Superior temporal gyrus (tissue), 1 donor: ENCODE data around the gene JADE3.

Experiments
- DNase-seq: peaks from one replicate; pipeline ENCODE4 v3.0.0-alpha.2; 2016; ENCODE audit errors: extremely low spot score

Gene JADE3

DNA sequence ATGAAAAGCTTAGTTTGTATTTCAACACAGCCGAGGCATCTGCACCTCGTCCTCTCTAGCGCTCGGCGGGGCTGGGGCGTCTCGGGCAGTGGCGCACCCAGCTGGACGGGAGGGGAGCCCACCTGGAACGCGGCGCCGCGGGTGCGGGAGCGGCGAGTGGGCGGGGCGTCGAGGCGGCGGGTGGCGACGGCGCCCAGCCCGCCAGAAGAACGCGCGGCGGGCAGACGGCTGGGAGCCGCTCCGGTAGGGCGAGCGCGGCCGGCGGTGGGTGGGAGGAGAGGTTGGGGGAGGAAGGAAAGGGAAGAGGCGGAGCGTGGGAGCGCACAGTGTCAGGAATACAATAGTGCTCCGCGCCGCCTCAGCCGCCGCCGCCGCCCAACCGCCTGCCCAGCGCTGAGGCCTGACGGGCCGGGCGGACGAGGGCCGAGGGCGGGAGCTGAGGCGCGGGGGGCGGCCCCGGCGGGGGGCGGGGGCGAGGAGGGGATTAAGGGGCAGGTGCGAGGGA lies at the start of gene JADE3:
Gene JADE3, plus strand, starts transcription at position 324 of the 505 bp plus-strand sequence. CDS start 72,474 bp downstream, outside the sequence.
- DNase-seq, result peak; percentile 19

DNA sequence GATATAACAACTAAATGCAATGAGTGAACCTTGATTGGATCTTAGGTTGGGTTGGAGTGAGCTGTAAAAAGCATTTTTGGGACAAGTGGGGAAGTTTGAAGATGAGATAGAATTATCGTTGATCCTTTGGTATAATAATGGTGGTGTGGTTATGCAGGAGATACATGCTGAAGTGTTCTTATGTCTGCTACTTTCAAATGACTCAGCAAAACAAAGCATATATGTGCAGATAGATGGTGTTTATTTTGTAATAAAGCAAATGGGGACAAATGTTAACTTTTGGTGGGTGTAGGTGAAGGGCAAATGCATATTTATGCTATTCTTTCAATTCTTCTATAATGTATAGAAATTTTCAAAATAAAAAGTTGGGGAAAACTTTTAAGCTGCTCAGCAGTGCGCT lies 49.1 kb upstream of the JADE3 start:
- DNase-seq, result no peak

DNA sequence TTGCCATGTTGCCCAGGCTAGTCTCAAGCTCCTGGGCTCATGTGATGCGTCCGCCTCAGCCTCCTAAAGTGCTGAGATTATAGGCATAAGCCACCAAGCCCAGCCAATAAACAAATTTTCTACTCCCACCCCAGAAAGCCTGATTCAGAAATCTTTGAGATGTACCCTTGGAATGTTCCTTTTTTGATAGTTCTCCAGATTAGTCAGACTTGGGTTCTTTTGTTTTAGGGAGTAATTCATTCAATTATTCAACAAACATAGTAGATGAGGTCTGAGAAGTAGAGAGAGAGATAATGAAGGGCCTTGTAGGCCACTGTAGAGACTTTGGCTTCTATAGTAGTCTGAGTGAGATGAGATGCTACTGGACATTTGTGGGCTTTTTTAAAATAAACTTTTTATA lies 47.6 kb upstream of the JADE3 start:
- no peak for DNase-seq

DNA sequence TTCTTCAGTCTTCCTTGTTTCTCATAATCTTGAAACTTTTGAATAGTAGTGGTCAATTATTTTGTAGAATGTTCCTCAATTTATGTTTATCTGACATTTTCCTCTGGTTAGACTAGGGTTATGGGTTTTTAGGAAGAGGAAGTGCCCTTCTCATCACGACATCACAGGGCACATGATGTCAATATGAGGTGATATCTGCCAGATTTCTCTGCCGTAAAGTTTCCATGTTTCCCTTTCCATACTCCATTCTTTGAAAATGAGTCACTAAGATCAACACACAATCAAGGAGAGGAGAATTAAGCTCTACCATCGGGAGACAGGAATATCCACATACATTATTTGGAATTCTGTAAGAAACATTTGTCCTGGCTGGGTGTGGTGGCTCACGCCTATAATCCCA lies 46.9 kb upstream of the JADE3 start:
- DNase-seq, result no peak

DNA sequence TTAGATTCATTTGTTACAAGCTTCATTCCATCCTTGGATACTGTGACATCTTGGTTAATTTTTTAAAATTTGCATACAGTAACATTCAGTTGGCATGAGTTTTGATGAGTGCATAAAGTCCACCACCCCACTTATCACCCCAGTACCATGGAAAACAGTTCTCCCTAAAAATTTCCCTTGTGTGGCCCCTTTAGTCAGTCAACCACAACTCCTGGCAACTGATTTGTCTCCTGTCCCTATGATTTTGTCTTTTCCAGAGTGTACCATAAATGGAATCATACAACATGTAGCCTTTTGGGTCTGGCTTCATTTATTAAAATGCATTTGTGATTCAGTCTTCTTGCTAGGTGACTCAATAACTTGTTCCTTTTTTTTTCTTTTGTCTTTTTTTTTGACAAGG lies 45.5 kb upstream of the JADE3 start:
- no peak for DNase-seq

DNA sequence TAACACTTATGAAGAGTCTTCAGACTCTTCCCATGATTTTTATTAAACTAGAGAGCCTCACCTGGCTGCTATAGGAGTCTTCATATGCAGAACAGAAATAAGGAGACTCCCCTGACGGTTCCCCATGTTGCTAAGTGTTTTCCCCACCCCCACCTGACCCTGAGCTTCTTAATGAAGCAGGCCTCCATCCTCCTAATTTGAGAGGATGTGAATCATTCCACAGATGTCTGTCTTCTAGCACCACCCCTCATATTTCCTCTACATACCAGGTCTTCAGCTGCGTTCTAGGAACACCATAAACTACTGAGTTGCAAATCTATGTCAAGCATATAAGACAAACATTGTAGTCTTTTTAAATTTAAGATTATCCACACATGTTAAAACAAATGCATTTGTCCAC lies 38.5 kb upstream of the JADE3 start:
- DNase-seq, result no peak

DNA sequence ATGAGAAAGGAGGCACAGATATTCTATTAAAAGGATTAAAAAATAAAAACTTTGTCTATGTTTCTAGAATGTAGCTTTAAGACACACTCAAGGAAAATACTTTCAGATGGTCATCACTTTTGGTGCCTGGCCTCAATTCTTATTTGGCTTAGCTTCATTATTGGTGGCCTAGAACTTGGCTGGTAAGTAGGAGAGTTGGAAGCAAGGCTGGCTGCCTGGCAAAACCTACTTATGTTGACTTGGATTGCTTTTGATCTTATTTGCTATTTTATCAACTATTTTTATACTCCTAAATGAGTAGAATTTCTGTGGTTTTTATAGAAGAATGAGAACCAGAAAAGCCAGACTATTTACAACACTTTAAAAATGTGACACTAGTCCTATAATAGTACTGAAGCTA lies 35.3 kb upstream of the JADE3 start:
- DNase-seq, result peak; percentile 7

DNA sequence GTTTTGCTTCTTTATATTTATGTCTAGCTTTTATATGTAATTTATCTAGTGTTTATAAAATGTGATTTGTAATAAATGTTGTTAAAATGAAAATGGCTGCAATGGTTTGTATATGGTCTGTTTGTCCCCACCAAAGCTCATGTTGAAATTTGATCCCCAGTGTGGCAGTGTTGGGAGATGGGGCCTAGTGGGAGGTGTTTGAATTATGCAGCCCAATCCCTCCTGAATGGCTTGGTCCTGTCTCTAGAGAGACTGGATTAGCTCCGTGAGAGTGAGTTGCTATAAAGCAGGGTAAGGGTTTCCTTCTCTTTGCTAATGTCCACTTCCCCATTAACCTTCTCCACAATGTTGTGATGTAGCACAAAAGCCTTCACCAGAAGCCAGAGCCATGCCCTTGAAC lies 30.0 kb upstream of the JADE3 start:
- DNase-seq, result no peak

DNA sequence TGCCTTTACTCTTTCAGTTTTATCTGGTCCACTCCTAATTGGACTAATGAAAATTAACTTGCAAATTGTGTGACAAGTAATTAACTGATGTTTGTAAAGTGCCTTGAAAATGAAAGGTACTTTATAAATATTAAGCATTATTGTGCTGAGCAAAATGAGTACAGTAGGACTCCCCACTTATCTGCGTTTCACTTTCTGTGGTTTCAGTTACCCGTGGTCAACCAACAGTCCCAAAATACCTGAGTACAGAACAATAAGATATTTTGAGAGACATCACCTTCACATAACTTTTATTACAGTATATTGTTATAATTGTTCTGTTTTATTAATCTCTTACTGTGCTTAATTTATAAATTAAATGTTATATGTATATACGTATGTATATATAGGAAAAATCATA lies 27.4 kb upstream of the JADE3 start:
- DNase-seq, result no peak

DNA sequence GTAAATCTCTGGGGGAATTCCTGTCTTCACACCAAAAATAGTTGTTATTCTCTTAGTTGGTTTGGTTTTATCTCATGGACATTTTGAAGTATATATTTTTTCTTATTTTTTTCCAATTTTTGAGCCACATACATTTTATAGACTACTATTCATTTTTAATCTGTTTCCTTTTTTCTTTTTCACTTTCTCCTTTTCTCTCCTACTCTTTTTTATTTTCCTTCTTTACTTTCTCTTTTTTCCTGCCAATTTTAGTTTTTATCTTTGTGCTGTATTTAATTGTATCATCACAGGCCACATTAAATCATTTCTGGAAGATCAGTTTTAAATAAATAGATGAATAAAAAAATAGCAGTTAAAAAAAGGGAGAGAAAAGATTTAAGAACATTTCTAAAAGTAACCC lies 14.0 kb upstream of the JADE3 start:
- DNase-seq, result no peak

DNA sequence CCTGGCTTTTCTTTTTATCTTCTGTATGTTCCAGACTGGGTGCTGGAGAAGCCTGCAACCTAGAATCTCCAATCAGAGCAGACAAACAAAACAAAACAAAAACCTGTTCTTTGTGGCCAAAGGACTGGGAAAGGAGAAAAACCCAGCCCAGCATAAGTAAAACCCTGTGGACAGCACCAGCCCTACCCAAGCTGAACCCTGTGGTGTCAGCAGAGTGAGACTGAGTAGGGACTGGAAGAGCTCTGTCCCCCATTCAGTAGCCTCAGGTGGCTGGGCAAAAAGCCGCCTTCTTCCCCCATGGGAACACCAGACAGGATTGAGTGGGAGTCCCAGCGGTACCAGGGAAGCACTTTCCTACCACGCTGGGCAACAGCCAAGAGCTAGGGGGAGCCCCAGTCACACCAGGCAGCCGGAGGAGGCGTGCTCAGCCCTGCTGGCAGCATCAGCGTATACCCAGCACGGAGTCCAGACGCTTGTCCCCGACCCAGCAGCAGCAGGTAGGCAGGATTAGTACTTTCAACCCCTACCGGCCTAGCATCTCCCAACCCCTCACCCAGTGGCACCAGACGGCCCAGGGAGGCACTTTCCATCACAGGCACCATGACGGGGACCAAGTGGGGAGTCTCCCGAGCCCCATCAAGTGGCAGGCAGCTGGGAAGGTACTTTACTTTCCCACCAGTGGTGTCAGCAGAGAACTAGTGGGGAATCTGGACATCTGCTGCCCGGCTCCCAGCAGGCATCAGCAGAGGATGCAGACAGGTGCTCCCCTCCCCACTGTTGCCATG lies 8.6 kb upstream of the JADE3 start:
- DNase-seq, result peak; percentile 87

DNA sequence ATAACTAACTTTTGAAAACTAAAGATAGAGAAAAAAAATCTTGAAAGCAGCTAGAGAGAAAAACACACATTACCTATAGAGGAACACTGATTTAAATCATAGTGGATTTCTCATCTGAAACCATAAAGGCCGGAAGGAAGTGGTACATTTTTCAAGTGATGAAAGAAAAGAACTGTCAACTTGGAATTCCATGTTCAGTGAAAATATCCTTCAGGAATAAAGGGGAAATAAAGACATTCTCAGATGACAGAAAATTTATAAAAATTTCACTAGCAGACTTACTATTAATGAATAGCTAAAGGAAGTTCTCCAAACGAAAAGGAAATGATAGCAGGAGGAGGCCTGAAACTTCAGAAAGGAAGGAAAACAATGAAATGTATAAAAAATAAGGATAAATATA lies 7.6 kb upstream of the JADE3 start:
- no peak for DNase-seq

DNA sequence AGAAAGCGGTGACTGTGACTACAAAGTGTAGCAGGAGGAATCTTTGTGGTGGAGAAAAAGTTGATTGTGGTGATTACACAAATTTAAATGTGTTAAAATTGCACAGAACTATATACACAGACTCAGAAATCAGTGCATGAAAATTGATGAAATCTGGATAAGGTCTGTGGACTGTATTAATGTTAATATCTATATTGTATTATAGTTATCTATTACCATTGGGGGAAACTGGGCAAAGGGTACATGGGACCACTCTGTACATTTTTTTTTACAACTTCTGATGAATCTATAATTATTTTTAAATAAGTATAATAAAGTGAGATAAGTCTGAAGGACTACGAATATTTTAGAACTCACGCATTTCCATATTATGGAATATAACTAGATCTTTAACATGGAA lies 1.8 kb upstream of the JADE3 start:
- no peak for DNase-seq

DNA sequence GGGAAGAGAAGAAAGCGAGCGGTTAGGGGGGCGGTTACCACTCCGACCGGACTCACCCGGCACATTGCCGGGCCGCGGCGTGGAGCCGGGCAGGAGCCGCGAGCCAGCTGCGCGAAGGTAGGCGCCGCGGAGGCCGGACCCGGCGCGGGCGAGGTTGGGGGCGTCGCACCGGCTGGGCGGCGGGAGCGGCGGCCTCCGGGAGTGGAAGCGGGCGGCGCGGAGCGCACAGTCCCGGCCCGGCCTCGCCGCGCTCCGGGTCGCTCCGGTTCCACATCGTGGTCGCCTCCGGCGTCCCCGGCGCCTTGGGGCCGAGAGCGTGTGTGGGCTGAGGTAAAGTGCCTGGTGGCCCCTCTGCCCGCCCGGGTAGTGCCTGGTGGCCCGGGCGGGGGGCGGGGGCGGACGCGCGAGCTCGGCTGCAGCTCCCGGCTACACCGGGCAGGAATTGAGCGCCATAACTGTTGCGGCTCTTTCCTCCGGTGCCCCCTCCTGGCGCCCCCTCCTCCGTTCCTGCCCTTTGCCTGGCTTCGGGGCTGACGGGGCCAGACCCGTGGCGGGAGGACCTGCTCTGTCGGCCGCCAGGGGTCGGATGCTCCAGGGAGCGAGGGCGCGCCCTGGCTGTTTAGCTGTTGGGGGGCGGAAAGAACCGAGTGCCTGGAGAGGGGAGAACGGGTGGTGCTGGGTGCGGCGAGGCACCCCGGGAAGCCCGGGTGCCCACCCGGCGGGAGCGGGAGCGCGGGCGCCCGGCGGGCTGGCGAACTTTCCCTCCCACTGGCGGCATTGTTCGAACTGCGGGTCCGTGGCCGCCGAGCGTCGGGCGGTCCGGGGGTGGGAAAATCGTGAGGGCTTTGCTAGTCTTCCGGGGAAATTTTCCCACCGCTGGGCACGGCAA lies 626 bp downstream of the JADE3 start:
- no peak for DNase-seq

DNA sequence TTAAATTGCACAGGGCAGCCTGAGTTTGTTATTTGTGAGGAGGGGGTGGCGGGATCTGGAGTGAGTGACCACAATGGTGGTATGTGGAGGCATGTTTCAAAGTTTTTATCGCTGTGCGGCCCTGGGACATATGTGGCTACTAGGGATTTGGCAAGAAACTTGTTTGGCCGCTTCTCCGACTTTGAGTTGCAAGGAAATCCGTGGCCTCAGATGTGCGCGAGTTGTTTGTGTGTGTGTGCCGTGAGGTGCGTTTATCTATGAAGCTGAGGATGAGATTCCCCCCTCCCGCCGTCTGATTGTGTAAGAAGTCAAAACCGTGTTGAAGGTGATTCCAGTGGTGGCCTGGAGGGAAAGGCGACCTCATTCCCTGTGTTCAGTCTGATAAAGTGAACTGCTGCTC lies 1.4 kb downstream of the JADE3 start:
- no peak for DNase-seq

DNA sequence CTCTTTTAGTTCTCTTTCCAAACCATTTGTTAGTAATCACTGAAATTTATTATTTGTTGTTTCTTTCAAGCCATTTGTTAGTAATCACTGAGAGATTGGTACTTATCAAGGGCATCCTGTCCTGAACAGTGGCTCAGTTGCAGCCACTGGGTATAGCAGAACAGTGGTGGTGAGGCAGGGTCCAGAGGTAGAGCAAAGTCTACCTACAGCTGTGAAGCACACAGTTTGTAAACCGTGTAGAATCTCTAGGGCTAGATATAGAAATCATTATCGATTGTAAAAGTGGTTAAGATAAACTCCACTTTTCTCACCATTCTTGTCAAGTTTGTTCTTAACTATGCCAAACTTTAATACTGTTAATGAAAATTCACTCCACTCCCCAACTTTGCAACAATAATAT lies 4.1 kb downstream of the JADE3 start:
- DNase-seq, result no peak

DNA sequence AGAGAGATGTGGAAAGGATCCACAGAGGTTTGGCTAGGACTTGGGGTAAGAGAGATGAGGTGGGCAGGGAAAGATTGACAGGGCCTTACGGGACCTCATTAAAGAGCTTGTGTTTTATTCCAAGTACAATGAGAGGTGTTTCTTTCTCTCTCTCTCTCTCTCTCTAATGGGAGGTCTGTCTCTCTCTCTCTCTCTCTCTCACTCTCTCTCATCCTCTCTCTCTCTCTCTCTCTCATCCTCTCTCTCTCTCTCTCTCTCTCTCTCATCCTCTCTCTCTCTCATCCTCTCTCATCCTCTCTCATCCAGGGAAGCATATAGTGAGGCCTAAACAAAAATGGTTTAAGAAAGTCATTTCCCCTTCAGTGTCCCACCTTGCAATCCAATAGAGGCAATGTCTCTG lies 5.4 kb downstream of the JADE3 start:
- DNase-seq, result no peak

DNA sequence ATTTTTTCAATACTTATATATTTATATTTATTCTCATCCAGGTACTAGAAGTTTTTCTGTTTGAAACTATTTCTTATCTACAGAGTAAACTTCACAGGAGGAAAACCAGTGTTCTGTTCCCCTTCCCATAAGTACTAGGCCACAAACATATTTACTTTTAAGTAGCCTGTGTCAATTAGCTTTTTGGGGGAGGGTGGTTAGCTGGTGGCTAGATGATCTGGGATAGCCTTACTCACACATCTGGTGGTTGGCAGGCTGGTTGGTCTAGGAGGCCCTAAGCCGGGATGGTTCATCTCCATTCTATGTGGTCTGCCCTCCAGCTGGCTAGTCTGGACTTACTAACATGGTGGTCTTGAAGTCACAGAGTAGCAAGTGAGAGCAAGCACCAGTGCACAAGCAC lies 6.2 kb downstream of the JADE3 start:
- no peak for DNase-seq

DNA sequence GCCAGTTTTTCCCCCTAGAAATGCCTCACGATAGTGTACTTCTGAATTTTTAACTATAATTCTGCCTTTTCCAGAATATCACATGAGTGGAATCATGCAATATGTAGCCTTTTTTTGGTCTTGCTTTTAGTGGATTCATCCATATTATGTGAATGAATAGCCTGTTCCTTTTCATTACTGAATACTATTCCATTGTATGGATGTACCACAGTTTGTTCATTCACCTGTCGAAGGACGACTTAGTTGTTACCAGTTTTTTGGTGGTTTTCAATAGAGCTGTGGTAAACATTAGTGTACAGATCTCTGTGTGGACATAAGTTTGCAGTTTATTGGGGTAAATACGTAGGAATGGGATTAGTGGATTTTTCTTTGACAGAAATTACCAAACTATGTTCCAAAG lies 8.0 kb downstream of the JADE3 start:
- no peak for DNase-seq

DNA sequence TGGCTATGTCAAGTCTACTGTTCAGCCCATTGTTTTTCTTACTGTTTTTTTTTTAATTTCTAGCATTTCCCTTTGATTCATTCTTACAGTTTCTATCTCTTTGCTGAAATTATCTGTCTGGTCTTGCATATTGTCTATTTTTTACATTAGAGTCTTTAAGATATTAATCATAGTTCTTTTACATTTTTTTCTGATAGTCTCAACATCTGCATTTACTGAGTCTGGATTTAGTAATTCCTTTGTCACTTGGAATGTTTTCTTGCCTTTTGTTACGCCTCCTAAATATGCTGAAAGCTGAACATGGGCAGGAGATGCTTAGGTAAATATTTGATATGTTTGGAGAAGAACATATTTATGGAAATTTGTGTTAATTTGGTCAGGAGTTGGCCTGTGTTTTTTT lies 10.4 kb downstream of the JADE3 start:
- DNase-seq, result no peak

DNA sequence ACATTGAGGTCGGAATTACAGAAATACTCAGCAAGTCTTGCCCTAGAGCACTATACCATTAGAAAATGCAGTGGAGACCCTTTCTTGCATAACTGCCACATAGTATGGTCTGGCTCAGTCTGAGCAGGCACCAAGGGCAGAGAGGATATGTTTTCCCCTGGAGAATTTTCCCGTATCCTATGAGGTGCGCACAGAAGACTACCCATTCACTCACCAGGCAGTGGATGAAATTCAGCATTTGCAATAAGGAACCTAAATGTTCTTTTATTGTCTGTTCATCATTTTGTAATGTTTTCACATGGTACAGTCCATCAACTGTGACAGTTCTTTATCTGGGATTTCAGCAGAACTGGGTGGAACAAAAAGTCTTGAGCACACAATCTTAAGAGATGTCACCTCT lies 15.5 kb downstream of the JADE3 start:
- DNase-seq, result no peak

DNA sequence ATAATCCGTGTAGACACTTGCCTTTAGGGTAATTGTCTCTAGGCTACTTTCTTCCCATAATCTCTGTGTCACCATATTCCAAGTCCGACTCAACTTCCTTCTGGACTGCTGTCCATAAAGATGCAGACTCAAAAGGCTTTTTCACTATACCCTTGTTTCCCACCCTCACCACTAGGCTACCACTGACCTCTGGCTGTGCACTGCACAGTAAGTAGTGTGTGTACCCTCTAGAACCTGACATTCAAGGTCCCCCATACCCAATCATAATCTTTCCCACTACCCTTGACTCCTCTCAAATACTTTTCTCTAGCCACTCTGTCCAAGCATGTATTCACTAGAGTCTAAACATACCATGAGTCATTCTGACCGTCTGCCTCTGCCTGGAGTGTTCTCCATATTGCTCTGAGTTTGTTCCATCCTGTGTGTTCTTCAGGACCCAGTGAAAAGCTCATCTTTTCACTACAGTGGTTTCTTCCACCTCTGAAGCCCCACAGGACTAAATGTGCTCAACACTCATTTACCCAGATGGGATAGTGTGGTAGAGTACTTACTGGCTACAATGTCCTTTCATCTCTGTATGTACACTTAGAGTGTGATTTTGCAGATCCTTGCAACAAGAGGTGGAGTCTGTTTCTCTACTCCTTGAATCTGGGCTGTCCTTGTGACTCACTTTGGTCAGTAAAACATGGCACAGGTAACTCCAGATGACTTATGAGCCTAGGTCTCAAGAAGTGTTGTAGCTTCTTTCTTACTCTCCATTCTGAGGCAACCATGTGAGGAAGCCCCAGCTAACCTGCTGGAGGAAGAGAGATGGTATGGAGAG lies 17.4 kb downstream of the JADE3 start:
- no peak for DNase-seq
